Transverse colon (tissue), 4 donors: ENCODE measurements around the gene SEC24C.

ENCODE experiments used
- CTCF ChIP-seq, 5 experiments: fragments of 200-600 bp in 3 of 5; fragments of 450-650 bp in 2 of 5; sonication (generic) in 3 of 5; IDR thresholded peaks; 1 replicate in 2 of 5; 2 replicates in 3 of 5; pipeline ENCODE4 v1.5.1; 2016 to 2017; ENCODE audit warnings: antibody characterized with exemption in 5 of 5, inconsistent platforms in 3 of 5, mild to moderate bottlenecking in 2 of 5, moderate library complexity in 1 of 5
- EP300 ChIP-seq: sonication (generic); formaldehyde crosslinking; IDR thresholded peaks from one replicate; pipeline ENCODE4 v1.6.1; 2017; ENCODE audit warnings: antibody characterized with exemption, low read depth
- POLR2A ChIP-seq: fragments of 450-650 bp; IDR thresholded peaks from one replicate; pipeline ENCODE4 v1.6.1; 2016; ENCODE audit warnings: antibody characterized with exemption, mild to moderate bottlenecking, moderate library complexity
- POLR2AphosphoS5 ChIP-seq, 3 donors: sonication (generic); formaldehyde crosslinking; IDR thresholded peaks; one replicate each; pipeline ENCODE4 v1.6.1; 2016; ENCODE audit warnings: antibody characterized with exemption in 3 of 3

DNA sequence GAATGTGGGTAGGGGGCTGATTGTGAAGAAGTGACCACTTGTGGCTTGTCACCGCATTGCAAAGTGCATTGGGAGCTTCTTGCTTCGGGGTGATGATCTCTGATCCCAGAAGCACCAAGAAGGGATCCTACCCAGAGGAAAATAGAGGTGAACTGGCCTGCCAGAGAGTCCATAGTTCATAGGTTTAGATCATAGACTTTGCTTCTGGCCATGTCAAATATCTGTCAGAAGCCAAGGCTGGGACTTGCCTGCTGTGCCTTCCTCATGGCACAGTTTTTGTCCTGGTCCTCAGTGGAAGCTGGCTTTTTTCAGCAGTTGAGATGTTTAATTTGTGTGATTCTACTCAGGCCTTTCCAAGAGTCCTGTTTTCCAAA, 42.3 kb downstream of the SEC24C start:
- no peak for TF ChIP-seq CTCF (IDR thresholded peaks at IDR 0.05)
- TF ChIP-seq POLR2A: no peak
- TF ChIP-seq EP300: no peak
- no peak for TF ChIP-seq POLR2AphosphoS5 (IDR thresholded peaks at IDR 0.05)
